GM18511 (cell line): ENCODE results near the gene BCL6.

ENCODE experiments used
- ATAC-seq: cut with Tn5 transposase; IDR thresholded peaks from one replicate; pipeline ENCODE4 v1.9.1; 2021; ENCODE audit warnings: mild to moderate bottlenecking, moderate library complexity; ENCODE audit not compliant: unreplicated experiment

The BCL6 gene

GRCh38 chr3:187678726-187679268 lies 66.5 kb downstream of the BCL6 start:
- no peak for ATAC-seq

GRCh38 chr3:187677604-187678003 lies 67.7 kb downstream of the BCL6 start:
- no peak for ATAC-seq

- no peak for ATAC-seq
These were observed 72.3 kb downstream of the BCL6 start for GRCh38 chr3:187673012-187673411.
